HG02885 (cell line): ENCODE results near the gene SH3RF3.

Experiments
- ATAC-seq: cut with Tn5 transposase; IDR thresholded peaks from one replicate; pipeline ENCODE4 v1.9.1; 2021; ENCODE audit warnings: mild to moderate bottlenecking; ENCODE audit not compliant: unreplicated experiment, poor library complexity

The SH3RF3 gene

GRCh38 chr2:109356324-109357035 lies 227.5 kb downstream of the SH3RF3 start:
- no peak for ATAC-seq

GRCh38 chr2:109364217-109364616 lies 235.2 kb downstream of the SH3RF3 start:
- ATAC-seq = no peak

- no peak for ATAC-seq
Observed at GRCh38 chr2:109365131-109365530, 236.1 kb downstream of the SH3RF3 start.

GRCh38 chr2:109367683-109368082 lies 238.7 kb downstream of the SH3RF3 start:
- no peak for ATAC-seq

GRCh38 chr2:109368798-109369197 lies 239.8 kb downstream of the SH3RF3 start:
- no peak for ATAC-seq

GRCh38 chr2:109369671-109370191 lies 240.7 kb downstream of the SH3RF3 start:
- no peak for ATAC-seq

- no peak for ATAC-seq
Observed at GRCh38 chr2:109370399-109371035, 241.5 kb downstream of the SH3RF3 start.

GRCh38 chr2:109371481-109372170 lies 242.6 kb downstream of the SH3RF3 start:
- ATAC-seq = no peak

GRCh38 chr2:109372171-109372568 lies 243.2 kb downstream of the SH3RF3 start:
- ATAC-seq = no peak

- ATAC-seq = no peak
Observed at GRCh38 chr2:109372614-109373013, 243.6 kb downstream of the SH3RF3 start.

GRCh38 chr2:109373791-109374547 lies 245.0 kb downstream of the SH3RF3 start:
- no peak for ATAC-seq

GRCh38 chr2:109374548-109375130 lies 245.6 kb downstream of the SH3RF3 start:
- no peak for ATAC-seq

GRCh38 chr2:109375131-109375561 lies 246.1 kb downstream of the SH3RF3 start:
- no peak for ATAC-seq

GRCh38 chr2:109375656-109376055 lies 246.7 kb downstream of the SH3RF3 start:
- ATAC-seq = no peak

GRCh38 chr2:109376115-109376514 lies 247.1 kb downstream of the SH3RF3 start:
- ATAC-seq = no peak

- ATAC-seq = no peak
Observed at GRCh38 chr2:109376796-109377495, 247.9 kb downstream of the SH3RF3 start.

- ATAC-seq = no peak
Observed at GRCh38 chr2:109377976-109378375, 249.0 kb downstream of the SH3RF3 start.

- no peak for ATAC-seq
Observed at GRCh38 chr2:109378682-109379081, 249.7 kb downstream of the SH3RF3 start.

- no peak for ATAC-seq
Observed at GRCh38 chr2:109379507-109379906, 250.5 kb downstream of the SH3RF3 start.
